Caki2 (cell line): ENCODE results near the gene UBAP2L. TPM values are rescaled to one million over a fixed set of nuclear protein-coding genes. Genes with fewer than 3 reads are reported as not detected.

ENCODE experiments used
- DNase-seq: peaks from one replicate; pipeline ENCODE4 v3.0.0-alpha.2; 2015; ENCODE audit warnings: low read depth
- in situ Hi-C: cut with HindIII; loops from 2 replicates; pipeline ENCODE4 v1.10.0; 2016; ENCODE audit warnings: low sequenced_read_pairs, low pct_unique_long_range_greater_than_20kb, mixed read lengths
- total RNA-seq: library from RNA; depleted of rRNA; stranded (reverse); fragments of >200 nt; shearing (Covaris generic); gene quantifications from 2 replicates; pipeline ENCODE4 v1.2.3, GENCODE V29; 2014; ENCODE audit warnings: low replicate concordance; rRNA removed

UBAP2L gene, protein sequence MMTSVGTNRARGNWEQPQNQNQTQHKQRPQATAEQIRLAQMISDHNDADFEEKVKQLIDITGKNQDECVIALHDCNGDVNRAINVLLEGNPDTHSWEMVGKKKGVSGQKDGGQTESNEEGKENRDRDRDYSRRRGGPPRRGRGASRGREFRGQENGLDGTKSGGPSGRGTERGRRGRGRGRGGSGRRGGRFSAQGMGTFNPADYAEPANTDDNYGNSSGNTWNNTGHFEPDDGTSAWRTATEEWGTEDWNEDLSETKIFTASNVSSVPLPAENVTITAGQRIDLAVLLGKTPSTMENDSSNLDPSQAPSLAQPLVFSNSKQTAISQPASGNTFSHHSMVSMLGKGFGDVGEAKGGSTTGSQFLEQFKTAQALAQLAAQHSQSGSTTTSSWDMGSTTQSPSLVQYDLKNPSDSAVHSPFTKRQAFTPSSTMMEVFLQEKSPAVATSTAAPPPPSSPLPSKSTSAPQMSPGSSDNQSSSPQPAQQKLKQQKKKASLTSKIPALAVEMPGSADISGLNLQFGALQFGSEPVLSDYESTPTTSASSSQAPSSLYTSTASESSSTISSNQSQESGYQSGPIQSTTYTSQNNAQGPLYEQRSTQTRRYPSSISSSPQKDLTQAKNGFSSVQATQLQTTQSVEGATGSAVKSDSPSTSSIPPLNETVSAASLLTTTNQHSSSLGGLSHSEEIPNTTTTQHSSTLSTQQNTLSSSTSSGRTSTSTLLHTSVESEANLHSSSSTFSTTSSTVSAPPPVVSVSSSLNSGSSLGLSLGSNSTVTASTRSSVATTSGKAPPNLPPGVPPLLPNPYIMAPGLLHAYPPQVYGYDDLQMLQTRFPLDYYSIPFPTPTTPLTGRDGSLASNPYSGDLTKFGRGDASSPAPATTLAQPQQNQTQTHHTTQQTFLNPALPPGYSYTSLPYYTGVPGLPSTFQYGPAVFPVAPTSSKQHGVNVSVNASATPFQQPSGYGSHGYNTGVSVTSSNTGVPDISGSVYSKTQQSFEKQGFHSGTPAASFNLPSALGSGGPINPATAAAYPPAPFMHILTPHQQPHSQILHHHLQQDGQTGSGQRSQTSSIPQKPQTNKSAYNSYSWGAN
- 68.5 and 85.7 TPM in 2 replicates for total RNA-seq

DNA sequence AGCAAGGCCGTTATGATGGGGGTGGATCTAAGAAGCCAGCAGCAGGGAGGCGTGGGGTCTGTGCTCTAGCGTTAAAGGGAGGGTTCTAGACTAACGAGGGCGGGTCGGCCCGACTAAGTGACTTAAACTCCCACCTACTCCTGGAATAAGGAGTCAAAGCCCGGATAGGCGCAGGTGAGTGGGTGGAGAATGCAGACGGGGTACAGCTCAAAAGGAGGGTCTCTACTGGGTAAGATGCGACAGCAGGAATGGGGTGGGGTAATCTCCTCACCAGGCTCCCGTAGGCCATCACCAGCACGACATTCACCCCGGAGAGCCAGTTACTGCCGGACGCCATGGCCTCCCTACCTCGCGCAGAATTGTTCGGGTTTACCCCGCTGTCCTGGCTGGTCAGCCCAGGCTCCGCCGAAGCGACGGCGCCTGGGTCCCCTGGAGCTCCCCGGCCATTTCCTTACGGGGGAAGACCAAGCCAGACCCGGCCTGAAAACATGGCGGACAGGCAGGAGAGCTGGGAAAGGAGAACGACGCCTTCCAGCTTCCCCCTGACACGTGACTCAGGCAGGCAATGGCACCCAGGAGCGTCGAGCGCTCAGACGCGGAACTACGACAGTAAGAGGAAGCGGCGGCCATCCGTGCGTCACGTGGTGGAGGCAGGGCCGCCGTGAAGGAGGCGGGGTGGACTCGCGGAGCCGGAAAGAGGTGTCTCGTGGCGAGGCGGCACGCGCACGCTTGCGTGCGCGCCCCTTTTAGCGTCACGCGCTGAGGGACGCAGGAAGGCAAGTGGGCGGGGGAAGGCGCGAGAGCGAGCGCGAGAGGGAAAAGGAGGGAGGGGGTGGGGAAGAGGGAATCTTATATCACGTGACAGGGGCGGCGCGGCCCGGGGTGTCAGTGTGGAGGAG lies at the start of gene UBAP2L:
Gene UBAP2L, plus strand, starts transcription at position 885 of the 899 bp plus-strand sequence. CDS start 4,169 bp downstream, outside the sequence.
- in situ Hi-C loops = no loop called here
- peak; percentile 99 for DNase-seq

DNA sequence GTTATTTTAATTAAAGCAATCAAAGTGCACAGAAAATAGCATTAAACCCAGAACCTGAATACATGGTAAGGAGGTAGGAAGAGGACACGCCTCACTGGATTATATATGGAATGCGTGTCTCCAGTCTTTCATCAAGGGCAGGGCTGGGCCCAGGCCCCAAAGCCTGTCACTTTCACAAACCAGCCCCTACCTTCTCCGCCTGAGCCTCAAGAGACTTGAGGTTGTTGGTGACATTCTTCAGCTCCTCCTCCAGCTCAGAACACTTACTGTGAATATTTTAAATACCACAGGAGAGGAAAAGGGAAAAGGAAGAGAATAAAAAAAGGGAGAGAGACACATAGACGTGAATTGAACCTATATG lies 49.6 kb upstream of the UBAP2L start:
- in situ Hi-C loops = no loop called here
- no peak for DNase-seq

DNA sequence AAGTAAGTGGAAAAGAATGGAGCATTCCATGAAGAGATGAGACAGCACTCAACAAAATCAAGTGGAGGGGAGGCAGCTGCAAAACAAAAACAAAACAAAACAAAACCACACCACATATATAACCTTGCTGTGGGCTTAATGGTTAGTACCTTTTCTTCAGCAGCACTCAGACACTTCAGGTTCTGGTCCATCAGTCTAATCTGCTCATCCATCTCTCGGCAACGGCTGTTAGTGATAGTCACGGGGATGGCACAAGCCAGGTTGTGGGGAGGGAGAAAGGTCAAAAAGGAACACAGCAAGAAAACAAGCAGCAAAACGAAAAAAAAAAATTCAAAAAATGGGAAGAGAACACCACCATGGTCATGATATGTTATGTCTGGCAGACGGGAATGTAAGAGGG lies 48.9 kb upstream of the UBAP2L start:
- in situ Hi-C loops = no loop called here

DNA sequence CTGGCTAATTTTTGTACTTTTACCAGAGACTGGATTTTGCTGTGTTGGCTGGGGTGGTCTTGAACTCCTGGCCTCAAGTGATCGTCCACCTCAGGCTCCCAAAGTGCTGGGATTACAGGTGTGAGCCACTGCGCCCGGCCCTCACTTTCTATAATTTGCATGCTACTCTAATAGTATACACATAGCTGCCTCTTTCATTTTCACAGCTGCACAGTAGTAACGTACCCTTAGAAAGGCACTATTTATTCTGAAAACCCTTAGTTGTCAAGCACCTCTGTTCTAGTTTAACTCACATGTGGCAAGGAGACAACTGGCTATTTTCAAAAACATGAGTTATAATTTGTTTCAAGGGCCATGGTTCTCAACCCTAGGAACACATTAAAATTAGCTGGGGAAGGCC lies 46.1 kb upstream of the UBAP2L start:
- in situ Hi-C loops = no loop called here
- no peak for DNase-seq

More for the DNA sequence above, 48.9 kb upstream of the UBAP2L start:
- no peak for DNase-seq

DNA sequence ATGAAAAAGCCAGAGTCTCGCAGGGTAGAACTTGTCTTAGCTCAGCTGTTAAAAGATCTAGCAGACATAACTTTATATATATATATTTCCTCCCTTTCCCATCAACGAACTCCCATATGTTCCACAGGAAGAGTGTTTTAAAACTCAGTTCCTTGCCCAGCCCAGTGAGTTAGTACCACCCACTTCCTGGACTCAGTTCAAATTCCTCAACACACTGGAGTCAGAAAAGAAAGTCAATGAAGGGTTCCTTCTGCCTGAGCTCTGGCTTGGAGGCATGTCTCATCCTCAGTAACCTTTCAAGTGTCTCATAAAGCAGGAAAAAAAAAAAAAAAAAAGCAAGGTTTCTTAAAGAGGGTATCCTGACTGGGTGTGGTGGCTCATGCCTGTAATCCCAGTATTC lies 44.4 kb upstream of the UBAP2L start:
- peak; percentile 55 for DNase-seq
- in situ Hi-C loops = no loop called here

DNA sequence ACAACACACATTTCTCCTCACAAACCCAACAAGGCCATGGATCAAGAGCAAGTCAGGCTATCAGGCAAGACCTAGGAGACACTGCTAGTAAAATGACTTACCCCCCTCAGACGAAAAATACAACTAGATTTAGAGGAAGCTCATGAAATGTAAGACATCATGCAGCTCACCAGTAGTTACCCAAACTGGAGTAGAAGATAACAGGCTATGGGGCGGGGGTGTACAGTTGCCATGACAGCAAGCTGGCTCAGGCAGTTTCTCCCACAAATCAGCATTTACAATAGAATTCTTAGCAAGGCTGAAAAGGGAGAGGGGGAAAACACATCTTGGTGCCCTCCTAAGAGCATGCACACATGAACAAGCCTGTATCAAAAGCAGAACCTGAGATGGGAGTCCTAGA lies 42.7 kb upstream of the UBAP2L start:
- in situ Hi-C loops = no loop called here

DNA sequence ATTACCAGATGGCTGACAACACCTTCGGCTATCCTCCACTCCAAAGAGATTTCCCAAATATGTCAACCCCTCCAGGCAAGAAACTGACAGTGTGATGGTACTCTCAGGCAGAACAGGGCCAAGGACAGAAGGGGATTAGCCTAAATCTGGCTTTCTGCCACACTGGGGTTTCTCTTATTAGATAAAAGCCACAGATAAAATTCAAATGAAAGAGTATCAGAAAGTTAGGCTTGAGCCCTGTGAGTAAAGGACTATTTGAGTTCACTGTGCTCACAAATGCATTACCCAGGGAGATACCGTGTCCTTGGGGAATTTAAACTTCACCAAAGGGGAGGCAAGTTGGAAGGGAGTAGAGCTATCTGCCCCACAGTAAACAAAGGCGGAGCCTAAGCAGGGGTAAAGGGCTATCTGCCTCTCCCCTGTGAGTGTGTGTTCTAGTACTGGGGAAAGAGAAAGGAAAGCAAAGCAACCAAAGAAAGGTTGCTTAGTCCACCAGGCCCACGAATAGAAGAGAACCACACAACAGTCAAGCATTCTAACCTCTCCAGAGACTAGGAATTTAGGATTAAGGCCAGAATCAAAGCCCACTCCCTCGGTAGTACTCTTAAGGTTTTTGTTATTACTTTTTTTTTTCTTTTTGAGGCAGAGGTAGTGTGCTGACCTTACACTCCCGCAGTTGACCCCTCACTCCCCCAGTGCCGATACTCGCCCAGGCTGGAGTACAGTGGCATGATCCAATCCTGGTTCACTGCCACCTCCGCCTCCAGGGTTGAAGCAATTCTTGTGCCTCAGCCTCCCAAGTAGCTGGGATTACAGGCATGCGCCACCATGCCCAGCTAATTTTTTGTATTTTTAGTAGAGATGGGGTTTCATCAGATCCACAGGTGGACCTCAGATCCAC lies 41.6 kb upstream of the UBAP2L start:
- in situ Hi-C loops = no loop called here
- no peak for DNase-seq

More for the DNA sequence above, 42.7 kb upstream of the UBAP2L start:
- no peak for DNase-seq

DNA sequence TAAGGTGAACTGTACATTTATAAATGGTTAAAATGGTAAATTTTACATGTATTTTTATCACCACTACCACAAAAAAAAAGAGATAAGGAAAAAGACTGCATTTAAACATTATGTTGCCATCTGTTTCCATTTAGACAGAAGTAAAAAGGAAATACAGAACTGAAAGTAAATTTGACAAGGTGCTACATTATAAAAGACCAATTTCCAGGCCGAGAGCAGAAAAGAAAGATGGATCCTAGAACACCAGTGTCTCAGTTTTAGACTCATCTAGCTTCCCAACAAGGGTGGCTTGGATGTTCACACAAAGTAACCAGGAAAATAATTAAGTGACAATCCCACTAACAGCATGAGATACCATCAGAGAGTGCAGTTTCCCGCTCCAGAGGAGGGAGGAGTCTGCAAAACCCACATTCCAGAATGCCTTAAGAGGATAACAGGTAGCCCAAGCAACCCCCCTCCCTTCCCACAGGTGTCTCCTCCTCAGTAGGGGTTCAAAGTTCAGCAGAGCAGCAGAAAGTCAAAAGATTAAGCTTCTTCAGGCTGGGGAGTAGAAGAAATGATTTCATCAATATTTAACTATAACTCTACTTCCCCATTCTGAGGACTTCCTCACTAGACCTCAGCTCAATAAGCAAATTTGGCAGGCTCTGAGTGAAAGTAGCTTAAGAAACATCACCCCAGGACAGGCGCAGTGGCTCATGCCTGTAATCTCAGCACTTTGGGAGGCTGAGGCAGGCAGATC lies 40.6 kb upstream of the UBAP2L start:
- in situ Hi-C loops = no loop called here
- no peak for DNase-seq

DNA sequence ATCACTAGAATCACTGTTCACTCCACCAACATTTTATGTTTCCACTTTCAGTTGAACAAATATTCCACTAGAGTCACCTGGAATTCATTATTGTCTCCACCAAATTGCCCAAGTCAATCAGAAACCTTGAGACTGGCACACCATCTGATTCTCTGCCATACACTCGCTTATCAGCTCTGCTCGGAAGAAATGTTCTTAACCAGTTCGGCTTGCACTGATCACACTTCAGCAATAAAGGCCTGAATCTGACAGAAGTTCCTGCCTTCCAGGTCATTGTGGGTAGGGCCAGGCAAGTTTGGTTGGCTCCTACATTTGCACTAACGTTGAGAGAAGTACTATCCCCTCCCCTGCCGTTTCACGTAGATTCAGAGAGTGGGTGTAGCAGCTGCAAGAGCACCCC lies 38.8 kb upstream of the UBAP2L start:
- in situ Hi-C loops = no loop called here
- no peak for DNase-seq

DNA sequence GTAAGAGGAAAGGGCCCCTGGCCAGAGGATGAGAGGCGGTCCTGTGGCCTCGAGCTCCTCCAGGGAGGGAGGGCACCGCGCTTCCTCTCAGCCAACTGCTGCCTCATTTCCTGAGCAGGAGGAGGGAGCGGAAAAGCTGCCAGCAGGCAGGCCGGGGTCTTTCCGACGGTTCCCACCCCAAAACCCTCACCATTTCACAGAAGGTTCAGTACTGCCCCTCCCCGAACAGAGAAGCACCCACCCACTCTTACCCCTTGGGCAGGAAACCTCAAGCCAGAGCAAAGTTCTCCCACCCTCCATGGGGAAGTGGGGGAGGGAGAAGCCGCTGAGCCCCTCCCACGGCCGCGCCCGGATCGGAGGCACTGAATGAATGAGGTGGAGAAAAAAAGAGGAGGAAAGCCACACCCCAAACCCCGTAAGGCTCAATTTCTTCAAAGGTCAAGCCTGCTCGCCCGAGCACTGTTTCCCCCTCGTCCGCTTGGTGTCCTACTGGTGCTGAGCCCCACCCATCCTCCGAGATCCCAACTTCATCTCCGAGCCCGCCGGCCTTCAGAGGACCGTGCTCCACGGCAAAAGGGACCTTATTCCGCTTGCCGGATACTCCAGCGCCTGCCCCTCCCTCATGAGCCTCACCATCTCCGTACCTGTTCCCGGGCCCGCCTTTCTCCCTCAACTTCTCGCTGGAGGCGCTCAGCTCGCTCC lies 38.3 kb upstream of the UBAP2L start:
- in situ Hi-C loops = no loop called here
- DNase-seq = peak; percentile 88

DNA sequence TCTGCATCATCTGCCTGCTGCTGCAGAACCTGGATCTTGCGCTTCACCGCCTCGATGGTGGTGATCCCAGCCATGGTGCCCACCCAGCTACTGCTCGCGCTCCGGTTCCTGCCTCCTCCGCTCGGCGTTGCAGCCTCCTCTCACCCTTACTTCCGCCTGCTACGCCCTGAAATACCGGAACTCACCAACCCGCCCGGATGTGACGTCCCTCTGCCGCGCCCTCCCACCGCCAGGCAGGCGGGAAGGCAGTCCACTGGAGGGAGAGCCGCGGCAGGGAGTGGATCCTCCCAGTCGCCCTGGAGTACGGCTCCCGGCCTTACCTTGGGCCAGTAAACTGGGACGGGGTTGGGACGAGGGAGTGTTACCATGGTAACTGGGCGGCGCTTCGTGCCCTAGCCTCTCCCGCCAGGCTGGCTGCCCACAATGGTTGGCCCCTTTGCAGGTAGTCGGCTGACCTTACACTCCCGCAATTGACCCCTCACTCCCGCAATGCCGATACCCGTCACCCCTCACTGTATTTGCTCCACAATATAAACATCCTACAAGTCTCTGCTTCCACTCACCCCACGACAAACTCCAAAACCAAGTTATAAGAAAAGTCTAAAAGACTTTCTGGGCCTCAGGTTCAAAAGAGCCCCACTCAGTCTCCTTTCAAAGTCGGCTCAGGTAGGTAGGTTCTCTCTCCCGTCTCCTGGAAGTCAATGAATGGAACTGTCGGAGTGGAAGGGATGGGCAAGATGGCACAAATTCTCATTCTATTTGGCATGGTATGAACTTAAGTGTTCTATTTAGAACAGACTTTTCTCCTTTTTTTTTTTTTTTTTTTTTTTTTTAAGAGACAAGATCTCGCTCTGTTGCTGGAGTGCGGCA lies 37.5 kb upstream of the UBAP2L start:
- peak; percentile 99 for DNase-seq
- in situ Hi-C loops = no loop called here

DNA sequence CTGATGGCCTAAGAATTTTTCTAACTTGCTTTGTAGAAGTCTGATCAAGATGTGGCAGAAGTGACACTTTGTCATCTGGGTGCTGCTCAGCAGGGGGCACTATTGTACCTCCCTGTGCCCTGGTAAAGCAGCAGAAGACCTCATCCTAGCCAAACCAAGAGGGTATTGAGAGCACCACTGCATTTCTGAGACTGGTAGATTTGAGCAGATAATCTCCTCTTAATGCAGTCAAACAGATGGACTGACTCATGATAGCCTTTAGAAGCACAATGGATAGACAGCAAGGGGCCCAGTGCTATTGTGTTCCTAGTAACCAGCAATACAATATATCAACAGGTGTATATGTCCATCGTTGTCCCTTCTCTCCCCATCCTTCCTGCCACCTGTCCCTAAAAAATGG lies 34.6 kb upstream of the UBAP2L start:
- peak; percentile 30 for DNase-seq
- in situ Hi-C loops = no loop called here

DNA sequence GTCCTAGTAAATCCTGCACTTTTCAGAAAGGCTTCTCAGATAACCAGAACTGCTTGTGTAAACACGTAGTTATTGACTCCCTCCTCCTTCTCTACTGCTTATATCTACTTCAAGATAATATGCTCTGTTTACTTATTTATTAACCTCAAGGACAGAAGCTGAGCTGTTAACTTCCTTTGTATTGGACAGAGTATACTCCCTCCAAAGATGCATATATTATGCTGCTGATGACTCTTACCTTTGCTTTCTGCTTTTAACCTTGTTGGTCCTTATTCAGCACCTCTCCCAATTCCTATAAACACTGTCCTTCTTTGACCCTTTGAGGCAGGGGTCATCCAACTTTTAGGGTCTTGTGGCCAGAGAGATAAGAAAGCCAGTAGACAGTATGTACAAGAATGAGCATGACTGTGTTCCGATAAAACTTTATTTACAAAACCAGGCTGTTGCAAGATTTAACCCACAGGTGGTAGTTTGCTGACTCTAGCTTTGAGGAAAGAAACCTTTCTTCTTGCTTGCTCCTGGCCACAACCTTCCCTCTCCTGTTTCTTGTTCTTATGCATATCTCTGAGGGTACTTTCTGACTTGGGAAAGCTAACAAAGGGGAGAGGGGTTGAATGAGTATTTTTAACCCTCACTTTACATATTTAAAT lies 33.8 kb upstream of the UBAP2L start:
- in situ Hi-C loops = no loop called here
- DNase-seq = no peak

DNA sequence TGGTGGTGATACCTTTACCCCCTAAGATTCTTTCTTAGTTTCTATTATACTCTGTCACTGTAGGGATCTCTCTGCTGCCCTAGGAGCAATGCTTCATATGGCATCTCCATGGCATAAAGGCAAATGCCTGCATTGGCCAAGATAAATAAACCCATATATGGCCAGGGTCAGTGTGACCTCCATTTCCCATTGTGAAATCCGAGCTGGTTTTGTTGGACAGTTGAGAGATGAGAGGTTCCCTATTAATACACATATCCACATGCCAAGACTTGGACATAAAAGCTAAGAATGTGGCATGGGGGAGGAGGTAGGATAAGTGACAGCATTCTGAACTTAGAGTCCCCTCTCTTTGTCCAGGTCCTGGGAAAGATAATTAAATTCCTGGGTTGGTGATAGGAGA lies 30.2 kb upstream of the UBAP2L start:
- DNase-seq = peak; percentile 37
- in situ Hi-C loops = no loop called here
